ENCODE data around the gene EIF2B2.

EIF2B2 gene

DNA sequence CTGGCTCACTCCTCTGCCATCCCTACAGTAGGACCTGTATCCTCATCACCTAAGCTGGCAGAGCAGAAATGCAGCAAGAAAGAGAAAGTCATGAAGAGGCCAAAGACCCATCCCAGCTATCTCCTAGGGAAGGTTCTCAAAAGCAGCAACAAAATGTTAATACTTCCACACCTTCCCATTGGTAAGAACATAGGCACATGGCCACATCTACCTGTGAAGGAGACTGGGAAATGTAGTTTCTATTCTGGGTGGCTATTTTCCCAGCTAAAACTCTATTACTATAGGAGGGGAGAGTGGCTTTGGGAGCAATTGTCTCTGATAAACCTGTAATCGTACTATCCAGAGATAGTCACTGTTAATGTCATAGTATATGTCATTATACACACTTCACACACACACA lies 13.7 kb upstream of the EIF2B2 start:
- TF ChIP-seq, protein P1, sequence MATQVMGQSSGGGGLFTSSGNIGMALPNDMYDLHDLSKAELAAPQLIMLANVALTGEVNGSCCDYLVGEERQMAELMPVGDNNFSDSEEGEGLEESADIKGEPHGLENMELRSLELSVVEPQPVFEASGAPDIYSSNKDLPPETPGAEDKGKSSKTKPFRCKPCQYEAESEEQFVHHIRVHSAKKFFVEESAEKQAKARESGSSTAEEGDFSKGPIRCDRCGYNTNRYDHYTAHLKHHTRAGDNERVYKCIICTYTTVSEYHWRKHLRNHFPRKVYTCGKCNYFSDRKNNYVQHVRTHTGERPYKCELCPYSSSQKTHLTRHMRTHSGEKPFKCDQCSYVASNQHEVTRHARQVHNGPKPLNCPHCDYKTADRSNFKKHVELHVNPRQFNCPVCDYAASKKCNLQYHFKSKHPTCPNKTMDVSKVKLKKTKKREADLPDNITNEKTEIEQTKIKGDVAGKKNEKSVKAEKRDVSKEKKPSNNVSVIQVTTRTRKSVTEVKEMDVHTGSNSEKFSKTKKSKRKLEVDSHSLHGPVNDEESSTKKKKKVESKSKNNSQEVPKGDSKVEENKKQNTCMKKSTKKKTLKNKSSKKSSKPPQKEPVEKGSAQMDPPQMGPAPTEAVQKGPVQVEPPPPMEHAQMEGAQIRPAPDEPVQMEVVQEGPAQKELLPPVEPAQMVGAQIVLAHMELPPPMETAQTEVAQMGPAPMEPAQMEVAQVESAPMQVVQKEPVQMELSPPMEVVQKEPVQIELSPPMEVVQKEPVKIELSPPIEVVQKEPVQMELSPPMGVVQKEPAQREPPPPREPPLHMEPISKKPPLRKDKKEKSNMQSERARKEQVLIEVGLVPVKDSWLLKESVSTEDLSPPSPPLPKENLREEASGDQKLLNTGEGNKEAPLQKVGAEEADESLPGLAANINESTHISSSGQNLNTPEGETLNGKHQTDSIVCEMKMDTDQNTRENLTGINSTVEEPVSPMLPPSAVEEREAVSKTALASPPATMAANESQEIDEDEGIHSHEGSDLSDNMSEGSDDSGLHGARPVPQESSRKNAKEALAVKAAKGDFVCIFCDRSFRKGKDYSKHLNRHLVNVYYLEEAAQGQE (IDR thresholded peaks at IDR 0.05; ENCODE audit: insufficient read depth in 1 of 2, low read depth in 2 of 2, low read length in 2 of 2): no peak
- TF ChIP-seq POLR2AphosphoS5 (IDR thresholded peaks at IDR 0.05; ENCODE audit: low read depth, low read length) (no peak), TAF1 (IDR thresholded peaks at IDR 0.05; ENCODE audit: borderline replicate concordance, insufficient read depth, low read length) (no peak), SIN3A (IDR thresholded peaks at IDR 0.05; ENCODE audit: borderline replicate concordance, insufficient read depth, low read length) (no peak), FOXP2 (optimal IDR thresholded peaks at IDR 0.05; ENCODE audit: borderline replicate concordance, extremely low read depth, extremely low read length, insufficient read depth) (no peak)

DNA sequence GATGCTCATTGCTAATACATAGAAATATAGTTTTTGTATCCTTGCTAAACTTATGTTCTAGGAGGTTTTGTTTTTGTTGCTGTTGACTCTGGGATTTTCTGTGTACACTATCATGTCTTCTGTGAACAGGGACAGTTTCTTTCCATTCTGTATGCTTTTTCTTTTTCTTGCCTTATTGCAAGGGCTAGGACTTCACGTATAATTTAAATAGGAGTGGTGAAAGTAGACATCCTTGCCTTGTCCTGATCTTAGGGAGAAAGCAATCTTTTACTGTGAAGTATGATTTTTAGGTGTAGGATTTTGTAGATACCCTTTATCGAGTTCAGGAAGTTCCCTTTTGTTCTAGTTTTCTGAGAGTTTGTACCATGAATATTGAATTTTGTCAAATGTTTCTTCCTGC lies 1.5 kb upstream of the EIF2B2 start:
- TF ChIP-seq FOXP2 (optimal IDR thresholded peaks at IDR 0.05; ENCODE audit: borderline replicate concordance, extremely low read depth, extremely low read length, insufficient read depth): no peak
- no peak for TF ChIP-seq TAF1 (IDR thresholded peaks at IDR 0.05; ENCODE audit: borderline replicate concordance, insufficient read depth, low read length)
- TF ChIP-seq SIN3A (IDR thresholded peaks at IDR 0.05; ENCODE audit: borderline replicate concordance, insufficient read depth, low read length): no peak
- TF ChIP-seq, protein P1 (IDR thresholded peaks at IDR 0.05; ENCODE audit: insufficient read depth in 1 of 2, low read depth in 2 of 2, low read length in 2 of 2): no peak
- no peak for TF ChIP-seq POLR2AphosphoS5 (IDR thresholded peaks at IDR 0.05; ENCODE audit: low read depth, low read length)

DNA sequence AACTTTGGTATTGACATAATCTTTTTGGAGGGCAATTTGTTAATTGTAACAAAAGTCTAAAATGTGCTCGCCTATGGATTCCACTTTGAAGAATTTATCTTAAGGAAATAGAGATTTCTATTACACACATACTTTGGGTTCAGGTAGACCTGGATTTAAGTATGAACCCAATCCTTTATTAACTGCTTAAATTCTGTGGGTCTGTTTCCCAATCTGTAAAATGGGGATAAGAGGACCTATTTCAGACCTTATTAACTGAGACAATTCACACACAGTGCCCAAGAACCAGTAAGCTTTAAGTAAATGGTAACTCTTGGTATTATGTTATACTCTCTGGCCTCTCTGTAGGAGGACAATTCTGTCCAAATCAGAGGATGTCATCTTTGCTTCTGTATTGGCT lies 822 bp upstream of the EIF2B2 start:
- TF ChIP-seq TAF1 (IDR thresholded peaks at IDR 0.05; ENCODE audit: borderline replicate concordance, insufficient read depth, low read length) (no peak), POLR2AphosphoS5 (IDR thresholded peaks at IDR 0.05; ENCODE audit: low read depth, low read length) (no peak), FOXP2 (optimal IDR thresholded peaks at IDR 0.05; ENCODE audit: borderline replicate concordance, extremely low read depth, extremely low read length, insufficient read depth) (no peak), SIN3A (IDR thresholded peaks at IDR 0.05; ENCODE audit: borderline replicate concordance, insufficient read depth, low read length) (no peak)
- TF ChIP-seq, protein P1 (IDR thresholded peaks at IDR 0.05; ENCODE audit: insufficient read depth in 1 of 2, low read depth in 2 of 2, low read length in 2 of 2): no peak

DNA sequence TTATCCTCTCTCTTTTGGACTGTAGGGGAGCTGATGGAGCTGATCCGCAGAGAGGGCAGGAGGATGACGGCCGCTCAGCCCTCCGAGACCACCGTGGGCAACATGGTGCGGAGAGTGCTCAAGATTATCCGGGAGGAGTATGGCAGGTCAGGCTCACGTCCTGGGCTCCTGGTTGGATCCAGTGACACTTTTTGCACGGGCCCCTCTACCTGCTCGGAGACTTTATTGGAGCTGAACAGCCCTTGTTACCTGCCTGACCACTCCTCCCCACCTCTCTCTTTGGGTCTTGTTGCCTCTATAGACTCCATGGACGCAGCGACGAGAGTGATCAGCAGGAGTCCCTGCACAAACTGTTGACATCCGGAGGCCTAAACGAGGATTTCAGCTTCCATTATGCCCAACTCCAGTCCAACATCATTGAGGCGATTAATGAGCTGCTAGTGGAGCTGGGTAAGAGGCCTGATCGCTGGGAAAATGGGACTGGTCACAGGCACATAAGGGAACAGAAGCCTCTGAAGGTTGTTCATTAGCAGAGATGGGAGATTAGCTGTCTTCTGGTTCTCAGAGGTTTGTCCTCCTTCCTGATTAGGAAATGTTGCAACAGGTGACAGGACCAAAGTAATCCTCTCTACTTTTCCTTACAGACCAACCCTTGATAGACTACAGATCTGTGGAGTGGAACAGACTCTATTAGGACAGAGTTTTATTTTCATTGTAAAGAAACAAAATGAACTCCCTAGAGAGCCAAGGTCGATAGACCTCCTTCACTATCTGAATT lies 718 bp downstream of the EIF2B2 start:
- TF ChIP-seq, protein P1 (IDR thresholded peaks at IDR 0.05; ENCODE audit: insufficient read depth in 1 of 2, low read depth in 2 of 2, low read length in 2 of 2): no peak
- no peak for TF ChIP-seq POLR2AphosphoS5 (IDR thresholded peaks at IDR 0.05; ENCODE audit: low read depth, low read length)
- no peak for TF ChIP-seq TAF1 (IDR thresholded peaks at IDR 0.05; ENCODE audit: borderline replicate concordance, insufficient read depth, low read length)
- TF ChIP-seq FOXP2 (optimal IDR thresholded peaks at IDR 0.05; ENCODE audit: borderline replicate concordance, extremely low read depth, extremely low read length, insufficient read depth): no peak
- no peak for TF ChIP-seq SIN3A (IDR thresholded peaks at IDR 0.05; ENCODE audit: borderline replicate concordance, insufficient read depth, low read length)

Data from PFSK-1 (cell line).